ENCODE data around the gene TRPV3. TPM values are rescaled to one million over a fixed set of nuclear protein-coding genes. Genes with fewer than 3 reads are reported as not detected.

Gene TRPV3
- total RNA-seq, 1 experiment from 2014 or later: 3.6 TPM

DNA sequence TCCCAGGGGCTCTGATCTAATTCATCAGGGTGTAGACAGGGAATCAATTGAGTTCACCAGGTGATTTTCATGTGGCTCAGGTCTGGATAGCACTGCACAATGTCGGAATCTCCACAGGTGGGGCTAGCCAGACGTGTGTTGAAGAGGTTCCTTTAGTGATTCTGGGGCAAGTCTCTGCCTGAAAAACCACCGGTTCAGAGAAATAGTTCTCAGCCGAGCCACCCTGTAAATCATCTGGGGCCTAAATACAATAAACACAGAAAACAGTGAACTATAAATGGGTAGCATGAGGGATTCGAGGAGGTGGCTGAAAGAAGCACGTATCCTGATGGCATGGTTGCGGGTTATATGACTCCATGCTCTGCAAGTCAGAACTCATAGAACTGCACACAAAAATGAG is 60.5 kb downstream of the TRPV3 start:
- ATAC-seq (no peak), DNase-seq (no peak)
- ChIA-PET CTCF (no interaction called here), POLR2A (ENCODE audit: unreplicated experiment) (interaction anchor here (0.6 kb wide), 1 partner anchor 22 kb away, joined by 5 read pairs; no protein-coding TSS in a partner anchor)
- H3K27me3 ChIP-seq (ENCODE audit: low read length): peaks cover 21% of the 10 kb centered on the region
- H3K9me3 ChIP-seq (ENCODE audit: low read length): no peaks in the 10 kb centered on the region
- no peak overlapping the region for H3K27ac ChIP-seq (ENCODE audit: low read length)
- no TSS peak for BruUV-seq (replicated peaks)
- H3F3A ChIP-seq (ENCODE audit: low read length, unreplicated experiment): no peaks in the 10 kb centered on the region
- H3K9me2 ChIP-seq (replicated peaks; ENCODE audit: low read length): no peaks in the 10 kb centered on the region
- H2AFZ ChIP-seq (ENCODE audit: low read length): no peak overlapping the region
- TF ChIP-seq EZH2 (IDR thresholded peaks at IDR 0.05; ENCODE audit: low read length, unreplicated experiment) (no peak), EZH2phosphoT487 (IDR thresholded peaks at IDR 0.05; ENCODE audit: borderline replicate concordance, low read length) (no peak)
- no peaks in the 10 kb centered on the region for H3K36me3 ChIP-seq (ENCODE audit: low read depth, low read length)
- H3K4me3 ChIP-seq (ENCODE audit: low read length): no peak overlapping the region
- H3K9ac ChIP-seq (ENCODE audit: low read length): no peak overlapping the region
- no peaks in the 10 kb centered on the region for H3K79me2 ChIP-seq (ENCODE audit: low read length)
- no peaks in the 10 kb centered on the region for H3K4me1 ChIP-seq (ENCODE audit: insufficient read depth, low read length)
- H3K4me2 ChIP-seq (ENCODE audit: low read length): no peak overlapping the region
- intact Hi-C loops (cut with micrococcal nuclease): no loop called here
- no peaks in the 10 kb centered on the region for H4K20me1 ChIP-seq (ENCODE audit: low read length)

DNA sequence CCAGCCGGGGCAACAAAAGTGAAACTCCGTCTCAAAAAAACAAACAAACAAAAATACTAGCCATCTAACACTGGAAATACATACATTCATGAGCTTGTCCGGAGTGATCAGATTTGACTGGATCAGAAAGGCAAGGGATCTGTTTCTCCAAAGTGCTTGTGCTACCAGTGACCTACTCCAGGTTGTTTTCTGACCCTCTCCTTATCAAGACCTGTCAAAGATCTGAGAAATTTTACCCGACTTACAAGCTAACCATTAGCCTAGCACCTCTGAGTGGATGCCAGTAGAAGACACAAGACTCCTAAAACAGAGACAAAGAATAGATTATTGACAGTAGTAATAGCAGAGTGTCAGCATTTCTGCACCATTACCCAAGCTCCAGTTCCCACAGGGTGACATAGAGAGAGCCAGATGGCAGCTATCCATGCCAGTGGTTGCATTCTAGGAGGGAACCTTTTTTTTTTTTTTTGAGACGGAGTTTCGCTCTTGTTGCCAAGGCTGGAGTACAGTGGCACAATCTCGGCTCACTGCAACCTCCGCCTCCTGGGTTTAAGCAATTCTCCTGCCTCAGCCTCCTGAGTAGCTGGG is 72.0 kb downstream of the TRPV3 start:
- no TSS peak for BruUV-seq (replicated peaks)
- peaks cover 49% of the 10 kb centered on the region for H3K27me3 ChIP-seq (ENCODE audit: low read length)
- H3K4me2 ChIP-seq (ENCODE audit: low read length): no peak overlapping the region
- intact Hi-C loops (cut with micrococcal nuclease): no loop called here
- TF ChIP-seq, protein P1, sequence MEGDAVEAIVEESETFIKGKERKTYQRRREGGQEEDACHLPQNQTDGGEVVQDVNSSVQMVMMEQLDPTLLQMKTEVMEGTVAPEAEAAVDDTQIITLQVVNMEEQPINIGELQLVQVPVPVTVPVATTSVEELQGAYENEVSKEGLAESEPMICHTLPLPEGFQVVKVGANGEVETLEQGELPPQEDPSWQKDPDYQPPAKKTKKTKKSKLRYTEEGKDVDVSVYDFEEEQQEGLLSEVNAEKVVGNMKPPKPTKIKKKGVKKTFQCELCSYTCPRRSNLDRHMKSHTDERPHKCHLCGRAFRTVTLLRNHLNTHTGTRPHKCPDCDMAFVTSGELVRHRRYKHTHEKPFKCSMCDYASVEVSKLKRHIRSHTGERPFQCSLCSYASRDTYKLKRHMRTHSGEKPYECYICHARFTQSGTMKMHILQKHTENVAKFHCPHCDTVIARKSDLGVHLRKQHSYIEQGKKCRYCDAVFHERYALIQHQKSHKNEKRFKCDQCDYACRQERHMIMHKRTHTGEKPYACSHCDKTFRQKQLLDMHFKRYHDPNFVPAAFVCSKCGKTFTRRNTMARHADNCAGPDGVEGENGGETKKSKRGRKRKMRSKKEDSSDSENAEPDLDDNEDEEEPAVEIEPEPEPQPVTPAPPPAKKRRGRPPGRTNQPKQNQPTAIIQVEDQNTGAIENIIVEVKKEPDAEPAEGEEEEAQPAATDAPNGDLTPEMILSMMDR (conservative IDR thresholded peaks at IDR 0.05; ENCODE audit: low read depth, low read length): no peak
- no peak for TF ChIP-seq EZH2phosphoT487 (IDR thresholded peaks at IDR 0.05; ENCODE audit: borderline replicate concordance, low read length)
- no peak for TF ChIP-seq EZH2 (IDR thresholded peaks at IDR 0.05; ENCODE audit: low read length, unreplicated experiment)
- no peaks in the 10 kb centered on the region for H4K20me1 ChIP-seq (ENCODE audit: low read length)
- ATAC-seq (no peak), DNase-seq (no peak)
- H3K79me2 ChIP-seq (ENCODE audit: low read length): no peaks in the 10 kb centered on the region
- H3K9me3 ChIP-seq (ENCODE audit: low read length): no peaks in the 10 kb centered on the region
- no peak overlapping the region for H3K9ac ChIP-seq (ENCODE audit: low read length)
- no peaks in the 10 kb centered on the region for H3K4me1 ChIP-seq (ENCODE audit: insufficient read depth, low read length)
- CTCF ChIA-PET: no interaction called here
- H3K4me3 ChIP-seq (ENCODE audit: low read length): no peak overlapping the region
- no peaks in the 10 kb centered on the region for H3K36me3 ChIP-seq (ENCODE audit: low read depth, low read length)
- H3F3A ChIP-seq (ENCODE audit: low read length, unreplicated experiment): no peaks in the 10 kb centered on the region
- H3K9me2 ChIP-seq (replicated peaks; ENCODE audit: low read length): no peaks in the 10 kb centered on the region
- no peak overlapping the region for H2AFZ ChIP-seq (ENCODE audit: low read length)
- POLR2A ChIA-PET (ENCODE audit: unreplicated experiment): no interaction called here
- no peak overlapping the region for H3K27ac ChIP-seq (ENCODE audit: low read length)

DNA sequence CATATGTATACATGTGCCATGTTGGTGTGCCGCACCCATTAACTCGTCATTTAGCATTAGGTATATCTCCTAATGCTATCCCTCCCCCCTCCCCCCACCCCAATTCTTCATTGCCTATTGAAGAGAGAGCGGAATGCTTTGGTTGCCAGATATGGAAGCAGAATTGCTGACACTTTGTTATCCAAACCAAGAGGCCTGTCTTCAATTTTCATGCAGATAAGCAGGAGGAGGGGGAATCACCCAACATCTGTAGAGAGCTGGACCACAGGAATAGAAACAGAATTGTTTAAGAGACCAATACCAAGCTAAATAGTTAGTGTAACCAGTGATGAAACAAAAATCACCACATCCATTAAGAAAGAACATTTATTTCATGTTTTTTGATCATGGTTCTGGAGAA is 74.8 kb downstream of the TRPV3 start:
- no peak for TF ChIP-seq EZH2 (IDR thresholded peaks at IDR 0.05; ENCODE audit: low read length, unreplicated experiment)
- TF ChIP-seq, protein P1 (conservative IDR thresholded peaks at IDR 0.05; ENCODE audit: low read depth, low read length): no peak
- TF ChIP-seq EZH2phosphoT487 (IDR thresholded peaks at IDR 0.05; ENCODE audit: borderline replicate concordance, low read length): no peak
- intact Hi-C loops (cut with micrococcal nuclease): no loop called here
- no TSS peak for BruUV-seq (replicated peaks)
- H3K27ac ChIP-seq (ENCODE audit: low read length): no peak overlapping the region
- ATAC-seq: no peak
- H3F3A ChIP-seq (ENCODE audit: low read length, unreplicated experiment): no peaks in the 10 kb centered on the region
- DNase-seq: no peak
- CTCF ChIA-PET: no interaction called here
- no peaks in the 10 kb centered on the region for H4K20me1 ChIP-seq (ENCODE audit: low read length)
- H3K9me2 ChIP-seq (replicated peaks; ENCODE audit: low read length): no peaks in the 10 kb centered on the region
- peaks cover 51% of the 10 kb centered on the region for H3K27me3 ChIP-seq (ENCODE audit: low read length)
- H3K79me2 ChIP-seq (ENCODE audit: low read length): no peaks in the 10 kb centered on the region
- no peak overlapping the region for H3K4me2 ChIP-seq (ENCODE audit: low read length)
- no peak overlapping the region for H3K4me3 ChIP-seq (ENCODE audit: low read length)
- POLR2A ChIA-PET (ENCODE audit: unreplicated experiment): no interaction called here
- H3K36me3 ChIP-seq (ENCODE audit: low read depth, low read length): no peaks in the 10 kb centered on the region
- H3K4me1 ChIP-seq (ENCODE audit: insufficient read depth, low read length): no peaks in the 10 kb centered on the region
- H3K9ac ChIP-seq (ENCODE audit: low read length): no peak overlapping the region
- no peaks in the 10 kb centered on the region for H3K9me3 ChIP-seq (ENCODE audit: low read length)
- no peak overlapping the region for H2AFZ ChIP-seq (ENCODE audit: low read length)
